ENCODE data around the gene IGF2BP3. TPM values are rescaled to one million over a fixed set of nuclear protein-coding genes. Genes with fewer than 3 reads are reported as not detected.

Gene IGF2BP3
- total and polyA plus RNA-seq, 5 donors from 2014 or later = 1.7 TPM; not detected in 4

DNA sequence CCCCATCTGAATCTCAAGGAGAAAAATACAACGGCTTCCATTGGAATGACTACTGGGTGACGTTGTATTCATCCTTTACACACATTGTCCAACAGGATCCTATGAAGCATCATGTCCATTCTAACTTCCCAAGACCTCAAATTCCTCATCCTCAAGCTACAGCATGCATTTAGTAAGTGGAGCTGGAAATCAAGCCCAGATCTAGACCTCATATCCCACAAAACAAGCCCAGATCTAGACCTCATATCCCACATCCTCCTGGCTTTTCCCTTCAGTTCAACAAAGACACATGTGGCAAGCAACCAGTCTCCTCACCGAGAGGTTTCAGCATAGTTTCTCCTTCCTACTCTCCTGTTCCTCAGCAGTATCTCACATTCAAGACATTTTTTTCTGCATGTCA is 12.2 kb downstream of the IGF2BP3 start:
- H3K4me3 ChIP-seq (ENCODE audit: low read depth, low read length) = no peak overlapping the region
- DNase-seq (no peak), ATAC-seq (ENCODE audit: low read depth in 2 of 2) (no peak)
- no peaks in the 10 kb centered on the region for H3K4me1 ChIP-seq (ENCODE audit: control insufficient read depth, insufficient read depth, low read length, poor library complexity, severe bottlenecking)
- H3K36me3 Mint-ChIP-seq = no peaks in the 10 kb centered on the region
- H3K27me3 Mint-ChIP-seq = peaks cover 59% of the 10 kb centered on the region
- no peaks in the 10 kb centered on the region for H3K36me3 ChIP-seq (ENCODE audit: control insufficient read depth, insufficient read depth, low read length)
- no peaks in the 10 kb centered on the region for H3K9me3 ChIP-seq (ENCODE audit: control insufficient read depth in 2 of 2, low read length in 2 of 2)
- peaks cover 0 to 3% (median 0%) of the 10 kb centered on the region in 7 donors for H3K9me3 Mint-ChIP-seq
- no peak overlapping the region for H3K27ac ChIP-seq (ENCODE audit: insufficient read depth, low read length, poor library complexity, severe bottlenecking)
- H3K27me3 ChIP-seq (ENCODE audit: control insufficient read depth, insufficient read depth, low read length) = peaks cover 34% of the 10 kb centered on the region
- H3K27ac Mint-ChIP-seq = no peak overlapping the region
- H3K4me1 Mint-ChIP-seq = no peaks in the 10 kb centered on the region
- no peak overlapping the region for H3K4me3 Mint-ChIP-seq

- DNase-seq (no peak), ATAC-seq (ENCODE audit: low read depth in 2 of 2) (no peak)
- no peak overlapping the region for H3K27ac Mint-ChIP-seq
- H3K4me3 ChIP-seq (ENCODE audit: low read depth, low read length) = no peak overlapping the region
- peaks cover 0 to 3% (median 0%) of the 10 kb centered on the region in 7 donors for H3K9me3 Mint-ChIP-seq
- H3K4me3 Mint-ChIP-seq = no peak overlapping the region
- peaks cover 45% of the 10 kb centered on the region for H3K27me3 Mint-ChIP-seq
- H3K9me3 ChIP-seq (ENCODE audit: control insufficient read depth in 2 of 2, low read length in 2 of 2) = no peaks in the 10 kb centered on the region
- no peaks in the 10 kb centered on the region for H3K36me3 Mint-ChIP-seq
- H3K27ac ChIP-seq (ENCODE audit: insufficient read depth, low read length, poor library complexity, severe bottlenecking) = no peak overlapping the region
- peaks cover 28% of the 10 kb centered on the region for H3K27me3 ChIP-seq (ENCODE audit: control insufficient read depth, insufficient read depth, low read length)
- no peaks in the 10 kb centered on the region for H3K36me3 ChIP-seq (ENCODE audit: control insufficient read depth, insufficient read depth, low read length)
- no peaks in the 10 kb centered on the region for H3K4me1 ChIP-seq (ENCODE audit: control insufficient read depth, insufficient read depth, low read length, poor library complexity, severe bottlenecking)
- H3K4me1 Mint-ChIP-seq = no peaks in the 10 kb centered on the region
Measured at GRCh38 chr7:23456093-23456492, 14.2 kb downstream of the IGF2BP3 start.

DNA sequence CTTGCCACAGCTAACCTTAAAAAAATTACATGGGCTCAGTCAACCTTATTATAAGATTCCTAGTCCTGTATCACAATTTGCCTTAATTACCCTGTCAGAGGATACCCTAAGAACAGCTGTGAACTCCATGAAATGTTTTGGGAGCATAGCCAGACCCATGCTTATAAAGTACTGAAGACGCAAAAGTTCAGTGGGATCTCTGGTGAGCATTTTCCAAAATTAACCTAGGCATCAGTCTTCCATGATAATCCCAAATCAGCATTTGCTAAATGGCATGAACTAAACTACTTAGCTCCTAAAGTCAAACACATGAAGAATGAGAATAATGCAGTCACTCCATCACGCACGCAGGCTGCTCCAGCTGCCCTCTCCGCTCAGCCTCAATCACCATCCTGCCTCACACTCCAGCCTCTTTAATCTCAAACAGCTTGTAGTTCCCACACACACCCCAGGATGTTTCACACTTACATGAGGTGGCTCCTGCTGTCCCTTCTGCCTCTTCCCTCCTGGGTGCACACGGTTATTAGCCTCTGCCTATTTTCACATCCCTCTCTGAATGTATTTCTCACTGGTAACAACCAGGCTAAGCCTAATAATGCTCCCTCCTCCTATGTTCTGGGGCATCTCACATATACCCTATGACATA is 15.3 kb downstream of the IGF2BP3 start:
- DNase-seq = no peak
- no peak overlapping the region for H3K4me3 Mint-ChIP-seq
- peaks cover 44% of the 10 kb centered on the region for H3K27me3 Mint-ChIP-seq
- H3K27ac Mint-ChIP-seq = no peak overlapping the region
- no peaks in the 10 kb centered on the region for H3K4me1 Mint-ChIP-seq
- no peak for ATAC-seq (ENCODE audit: low read depth in 2 of 2)
- Histone ChIP-seq H3K27ac (ENCODE audit: insufficient read depth, low read length, poor library complexity, severe bottlenecking) (no peak overlapping the region), H3K4me3 (ENCODE audit: low read depth, low read length) (no peak overlapping the region), H3K27me3 (ENCODE audit: control insufficient read depth, insufficient read depth, low read length) (peaks cover 26% of the 10 kb centered on the region), H3K36me3 (ENCODE audit: control insufficient read depth, insufficient read depth, low read length) (no peaks in the 10 kb centered on the region), H3K9me3 (ENCODE audit: control insufficient read depth in 2 of 2, low read length in 2 of 2) (no peaks in the 10 kb centered on the region), H3K4me1 (ENCODE audit: control insufficient read depth, insufficient read depth, low read length, poor library complexity, severe bottlenecking) (no peaks in the 10 kb centered on the region)
- peaks cover 0 to 2% (median 0%) of the 10 kb centered on the region in 7 donors for H3K9me3 Mint-ChIP-seq
- H3K36me3 Mint-ChIP-seq = no peaks in the 10 kb centered on the region

DNA sequence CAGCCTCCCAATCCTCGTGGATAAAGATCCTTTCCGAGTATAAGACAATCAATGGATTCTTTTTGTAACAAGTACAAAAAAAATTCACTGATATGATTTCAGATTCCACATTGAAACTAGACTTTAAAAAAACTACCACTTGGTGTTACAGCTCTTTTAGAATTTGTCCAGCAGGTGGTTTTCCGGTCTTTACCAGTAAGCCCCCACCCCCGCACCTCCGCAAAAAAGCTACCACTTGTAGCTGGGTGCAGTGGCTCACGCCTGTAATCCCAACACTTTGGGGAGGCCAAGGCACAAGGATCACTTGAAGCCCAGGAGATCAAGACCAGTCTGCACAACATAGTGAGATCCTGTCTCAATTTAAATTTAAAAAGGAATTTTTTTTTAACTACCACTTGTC is 19.8 kb downstream of the IGF2BP3 start:
- ATAC-seq (ENCODE audit: low read depth in 2 of 2) (no peak), DNase-seq (no peak)
- Histone ChIP-seq H3K9me3 (ENCODE audit: control insufficient read depth in 2 of 2, low read length in 2 of 2) (no peaks in the 10 kb centered on the region), H3K36me3 (ENCODE audit: control insufficient read depth, insufficient read depth, low read length) (no peaks in the 10 kb centered on the region), H3K4me1 (ENCODE audit: control insufficient read depth, insufficient read depth, low read length, poor library complexity, severe bottlenecking) (no peaks in the 10 kb centered on the region), H3K27me3 (ENCODE audit: control insufficient read depth, insufficient read depth, low read length) (peaks cover 11% of the 10 kb centered on the region), H3K4me3 (ENCODE audit: low read depth, low read length) (no peak overlapping the region), H3K27ac (ENCODE audit: insufficient read depth, low read length, poor library complexity, severe bottlenecking) (no peak overlapping the region)
- H3K4me3 Mint-ChIP-seq = no peak overlapping the region
- H3K27ac Mint-ChIP-seq = no peak overlapping the region
- H3K9me3 Mint-ChIP-seq = peaks cover 0 to 3% (median 0%) of the 10 kb centered on the region in 7 donors
- no peaks in the 10 kb centered on the region for H3K4me1 Mint-ChIP-seq
- no peaks in the 10 kb centered on the region for H3K36me3 Mint-ChIP-seq
- peaks cover 34% of the 10 kb centered on the region for H3K27me3 Mint-ChIP-seq

GRCh38 chr7:23449941-23450340 is 20.4 kb downstream of the IGF2BP3 start:
- no peaks in the 10 kb centered on the region for H3K36me3 Mint-ChIP-seq
- no peak for ATAC-seq (ENCODE audit: low read depth in 2 of 2)
- H3K27me3 Mint-ChIP-seq = peaks cover 36% of the 10 kb centered on the region
- no peak overlapping the region for H3K4me3 ChIP-seq (ENCODE audit: low read depth, low read length)
- peaks cover 0 to 2% (median 0%) of the 10 kb centered on the region in 7 donors for H3K9me3 Mint-ChIP-seq
- peaks cover 8% of the 10 kb centered on the region for H3K27me3 ChIP-seq (ENCODE audit: control insufficient read depth, insufficient read depth, low read length)
- DNase-seq = no peak
- H3K4me1 Mint-ChIP-seq = no peaks in the 10 kb centered on the region
- no peak overlapping the region for H3K27ac Mint-ChIP-seq
- no peak overlapping the region for H3K4me3 Mint-ChIP-seq
- H3K9me3 ChIP-seq (ENCODE audit: control insufficient read depth in 2 of 2, low read length in 2 of 2) = no peaks in the 10 kb centered on the region
- no peaks in the 10 kb centered on the region for H3K4me1 ChIP-seq (ENCODE audit: control insufficient read depth, insufficient read depth, low read length, poor library complexity, severe bottlenecking)
- H3K27ac ChIP-seq (ENCODE audit: insufficient read depth, low read length, poor library complexity, severe bottlenecking) = no peak overlapping the region
- H3K36me3 ChIP-seq (ENCODE audit: control insufficient read depth, insufficient read depth, low read length) = no peaks in the 10 kb centered on the region

DNA sequence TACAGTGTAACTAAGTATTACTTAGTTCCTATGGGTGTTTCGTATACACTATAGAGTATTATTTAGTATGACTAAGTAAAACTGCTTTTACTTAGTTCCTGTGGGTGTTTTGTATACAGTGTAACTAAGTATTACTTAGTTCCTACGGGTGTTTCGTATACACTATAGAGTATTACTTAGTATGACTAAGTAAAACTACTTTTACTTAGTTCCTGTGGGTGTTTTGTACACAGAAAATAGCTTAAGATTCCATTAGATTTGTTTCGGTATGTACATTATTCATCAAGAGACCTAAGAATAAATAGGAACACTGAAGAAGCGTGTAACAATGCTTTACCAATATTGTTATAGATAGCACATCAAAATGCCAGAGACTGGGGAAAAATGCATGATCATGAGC is 25.0 kb downstream of the IGF2BP3 start:
- Histone ChIP-seq H3K4me3 (ENCODE audit: low read depth, low read length) (no peak overlapping the region), H3K36me3 (ENCODE audit: control insufficient read depth, insufficient read depth, low read length) (no peaks in the 10 kb centered on the region), H3K27me3 (ENCODE audit: control insufficient read depth, insufficient read depth, low read length) (peaks cover 2% of the 10 kb centered on the region), H3K9me3 (ENCODE audit: control insufficient read depth in 2 of 2, low read length in 2 of 2) (no peaks in the 10 kb centered on the region), H3K27ac (ENCODE audit: insufficient read depth, low read length, poor library complexity, severe bottlenecking) (no peak overlapping the region), H3K4me1 (ENCODE audit: control insufficient read depth, insufficient read depth, low read length, poor library complexity, severe bottlenecking) (no peaks in the 10 kb centered on the region)
- no peak for DNase-seq
- no peak overlapping the region for H3K4me3 Mint-ChIP-seq
- peaks cover 26% of the 10 kb centered on the region for H3K27me3 Mint-ChIP-seq
- H3K27ac Mint-ChIP-seq = no peak overlapping the region
- no peak for ATAC-seq (ENCODE audit: low read depth in 2 of 2)
- H3K4me1 Mint-ChIP-seq = no peaks in the 10 kb centered on the region
- H3K9me3 Mint-ChIP-seq = peaks cover 0 to 2% (median 0%) of the 10 kb centered on the region in 7 donors
- no peaks in the 10 kb centered on the region for H3K36me3 Mint-ChIP-seq

GRCh38 chr7:23443974-23444373 is 26.3 kb downstream of the IGF2BP3 start:
- Histone ChIP-seq H3K9me3 (ENCODE audit: control insufficient read depth in 2 of 2, low read length in 2 of 2) (no peaks in the 10 kb centered on the region), H3K4me1 (ENCODE audit: control insufficient read depth, insufficient read depth, low read length, poor library complexity, severe bottlenecking) (no peaks in the 10 kb centered on the region), H3K27ac (ENCODE audit: insufficient read depth, low read length, poor library complexity, severe bottlenecking) (no peak overlapping the region), H3K4me3 (ENCODE audit: low read depth, low read length) (no peak overlapping the region), H3K27me3 (ENCODE audit: control insufficient read depth, insufficient read depth, low read length) (peaks cover 2% of the 10 kb centered on the region), H3K36me3 (ENCODE audit: control insufficient read depth, insufficient read depth, low read length) (no peaks in the 10 kb centered on the region)
- peaks cover 19% of the 10 kb centered on the region for H3K27me3 Mint-ChIP-seq
- no peak for ATAC-seq (ENCODE audit: low read depth in 2 of 2)
- H3K9me3 Mint-ChIP-seq = peaks cover 0 to 2% (median 0%) of the 10 kb centered on the region in 7 donors
- H3K36me3 Mint-ChIP-seq = no peaks in the 10 kb centered on the region
- DNase-seq = no peak
- no peak overlapping the region for H3K4me3 Mint-ChIP-seq
- no peak overlapping the region for H3K27ac Mint-ChIP-seq
- H3K4me1 Mint-ChIP-seq = no peaks in the 10 kb centered on the region

GRCh38 chr7:23438171-23438570 is 32.1 kb downstream of the IGF2BP3 start:
- H3K9me3 Mint-ChIP-seq = no peaks in the 10 kb centered on the region
- Histone ChIP-seq H3K27ac (ENCODE audit: insufficient read depth, low read length, poor library complexity, severe bottlenecking) (no peak overlapping the region), H3K9me3 (ENCODE audit: control insufficient read depth in 2 of 2, low read length in 2 of 2) (no peaks in the 10 kb centered on the region), H3K27me3 (ENCODE audit: control insufficient read depth, insufficient read depth, low read length) (peaks cover 2% of the 10 kb centered on the region), H3K4me1 (ENCODE audit: control insufficient read depth, insufficient read depth, low read length, poor library complexity, severe bottlenecking) (no peaks in the 10 kb centered on the region), H3K4me3 (ENCODE audit: low read depth, low read length) (no peak overlapping the region), H3K36me3 (ENCODE audit: control insufficient read depth, insufficient read depth, low read length) (no peaks in the 10 kb centered on the region)
- H3K4me3 Mint-ChIP-seq = no peak overlapping the region
- no peaks in the 10 kb centered on the region for H3K4me1 Mint-ChIP-seq
- no peak for DNase-seq
- H3K27ac Mint-ChIP-seq = no peak overlapping the region
- no peak for ATAC-seq (ENCODE audit: low read depth in 2 of 2)
- no peaks in the 10 kb centered on the region for H3K36me3 Mint-ChIP-seq
- H3K27me3 Mint-ChIP-seq = peaks cover 15% of the 10 kb centered on the region
